HL-60/S4 treated with retinoic acid at 250 ng/mL for 4 days and 3 days (cell line): ENCODE measurements around the gene EYA3.

Experiments
- in situ Hi-C: fragments of 300-500 bp; cut with MboI; formaldehyde crosslinking; loops from 2 replicates; pipeline ENCODE4 v1.7.0; 2022; ENCODE audit warnings: low sequenced_read_pairs

The EYA3 gene

GRCh38 chr1:28112388-28113241 lies 24.2 kb upstream of the EYA3 start:
- in situ Hi-C loops, result no loop called here

DNA sequence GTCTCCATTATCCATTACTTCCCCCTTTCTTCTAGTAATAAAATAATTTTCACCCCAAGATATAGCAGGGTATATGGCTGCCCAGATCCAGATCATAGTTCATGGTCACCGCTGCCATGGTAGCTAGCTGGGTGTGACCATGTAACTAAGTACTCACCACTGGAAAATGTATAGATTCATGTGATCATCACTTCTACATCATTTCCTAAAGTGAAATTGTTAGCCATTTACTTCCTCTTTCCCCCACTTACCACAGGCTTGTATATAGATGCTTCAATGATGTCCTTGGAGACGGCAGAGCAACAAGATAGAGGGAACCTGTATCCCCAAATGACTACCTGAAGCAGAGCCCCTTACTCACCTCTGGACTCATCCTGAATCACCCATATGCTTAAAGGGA lies 22.7 kb upstream of the EYA3 start:
- in situ Hi-C loops, result no loop called here

GRCh38 chr1:28110555-28110954 lies 22.1 kb upstream of the EYA3 start:
- in situ Hi-C loops, result no loop called here

DNA sequence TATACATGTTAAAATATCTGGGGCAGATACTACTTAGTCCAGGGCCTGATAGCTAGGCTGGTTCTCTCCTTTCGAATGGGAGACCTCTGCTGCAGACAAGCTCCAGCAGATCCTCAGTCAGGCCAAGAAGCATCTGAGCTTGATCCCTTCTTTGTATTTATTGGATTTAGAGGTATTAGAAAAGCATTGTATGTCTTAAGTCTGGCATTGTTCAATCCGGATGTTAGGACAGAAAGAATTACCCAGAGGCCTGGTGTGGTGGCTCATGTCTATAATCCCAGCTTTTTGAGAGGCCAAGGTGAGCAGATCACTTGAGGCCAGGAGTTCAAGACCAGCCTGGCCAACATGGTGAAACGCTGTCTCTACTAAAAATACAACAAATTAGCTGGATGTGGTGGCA lies 21.2 kb upstream of the EYA3 start:
- in situ Hi-C loops, result no loop called here

DNA sequence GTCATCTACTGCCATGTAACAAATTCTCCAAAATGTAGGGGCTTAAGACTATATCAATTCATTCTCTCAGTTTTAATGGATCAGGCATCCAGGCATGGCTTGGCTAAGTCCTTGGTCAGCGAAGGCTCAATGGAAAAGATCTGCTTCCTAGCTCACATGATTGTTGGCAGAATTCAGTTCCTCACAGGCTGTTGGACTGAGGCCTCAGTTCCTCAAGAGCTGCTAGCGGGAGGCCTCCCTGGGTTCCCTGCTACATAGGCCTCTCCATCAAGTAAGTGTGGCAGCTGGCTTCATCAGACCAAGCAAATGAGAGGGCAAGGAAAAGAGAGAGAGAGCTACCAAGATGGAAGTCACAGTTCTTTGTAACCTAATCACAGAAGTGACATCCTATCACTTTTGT lies 19.6 kb upstream of the EYA3 start:
- in situ Hi-C loops, result no loop called here

GRCh38 chr1:28104866-28105467 lies 16.6 kb upstream of the EYA3 start:
- in situ Hi-C loops, result no loop called here

GRCh38 chr1:28102189-28102588 lies 13.8 kb upstream of the EYA3 start:
- in situ Hi-C loops, result no loop called here

- in situ Hi-C loops, result no loop called here
These were observed 10.8 kb upstream of the EYA3 start for GRCh38 chr1:28099050-28099769.

GRCh38 chr1:28097100-28097472 lies 8.7 kb upstream of the EYA3 start:
- in situ Hi-C loops, result no loop called here

DNA sequence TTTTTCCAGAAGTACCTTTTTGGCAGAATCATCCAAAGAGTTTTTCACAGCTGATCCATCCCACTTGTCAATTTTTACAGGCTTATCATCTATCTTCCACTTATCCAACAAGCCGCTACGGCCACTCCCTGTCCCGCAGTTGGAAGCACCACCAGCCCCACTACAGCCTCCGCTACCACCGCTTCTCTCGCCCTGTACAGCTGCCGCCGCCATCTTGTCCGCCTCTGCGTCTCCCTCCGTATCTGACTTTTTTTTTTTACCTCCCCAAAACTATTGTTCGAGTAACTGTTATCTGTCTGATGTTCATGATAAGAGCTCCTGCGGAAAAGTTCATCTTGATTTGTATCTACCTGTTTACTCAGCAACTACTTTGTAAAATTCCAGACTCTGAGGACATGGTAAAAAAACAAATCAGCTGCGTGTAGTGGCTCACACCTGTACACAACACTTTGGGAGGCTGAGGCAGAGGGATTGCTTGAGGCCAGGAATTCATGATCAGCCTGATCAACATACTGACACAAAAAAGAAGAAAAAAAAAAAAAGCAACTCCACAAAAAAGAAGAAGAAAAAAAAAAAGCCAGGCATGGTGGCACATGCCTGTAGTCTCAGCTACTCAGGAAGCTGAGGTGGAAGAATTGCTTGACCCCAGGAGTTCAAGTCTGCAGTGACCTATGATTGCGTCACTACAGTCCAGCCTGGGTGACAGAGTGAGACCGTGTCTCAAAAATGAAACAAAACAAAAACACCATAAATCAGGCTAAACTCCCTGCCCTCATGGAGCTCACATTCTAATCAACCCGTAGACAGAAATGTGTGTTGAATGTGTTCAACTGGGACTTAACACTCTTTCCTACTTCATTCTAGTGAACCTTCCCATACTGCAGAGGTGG lies 8.0 kb upstream of the EYA3 start:
- in situ Hi-C loops, result no loop called here

GRCh38 chr1:28091043-28091781 lies 2.8 kb upstream of the EYA3 start:
- in situ Hi-C loops, result no loop called here

DNA sequence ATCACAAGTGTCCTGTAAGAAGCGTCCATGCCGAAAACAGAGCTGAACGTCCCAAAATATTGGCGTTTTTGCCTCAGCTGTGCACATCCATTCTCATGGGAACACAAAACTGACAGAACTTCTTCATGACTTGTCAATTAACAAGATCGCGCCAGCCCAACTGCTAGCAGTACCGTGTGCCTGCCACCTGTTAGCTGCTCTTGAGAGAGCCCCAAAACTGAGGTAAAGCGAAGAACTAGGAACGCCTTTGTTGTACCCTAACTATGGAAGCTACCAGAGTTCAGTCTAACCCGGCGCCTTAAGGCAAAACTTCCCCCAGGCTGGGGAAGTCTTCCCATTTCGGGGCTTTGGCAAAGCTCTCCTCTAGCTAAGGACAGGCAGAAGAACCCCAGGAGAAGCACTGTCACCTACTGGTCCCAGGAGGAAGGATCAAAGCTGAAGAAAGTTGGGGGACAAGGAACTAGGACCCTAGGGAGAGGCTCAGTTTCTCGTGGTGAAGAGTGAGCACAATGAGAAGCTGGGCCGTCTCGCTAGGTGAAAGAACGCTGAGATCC lies 719 bp downstream of the EYA3 start:
- in situ Hi-C loops, result no loop called here

DNA sequence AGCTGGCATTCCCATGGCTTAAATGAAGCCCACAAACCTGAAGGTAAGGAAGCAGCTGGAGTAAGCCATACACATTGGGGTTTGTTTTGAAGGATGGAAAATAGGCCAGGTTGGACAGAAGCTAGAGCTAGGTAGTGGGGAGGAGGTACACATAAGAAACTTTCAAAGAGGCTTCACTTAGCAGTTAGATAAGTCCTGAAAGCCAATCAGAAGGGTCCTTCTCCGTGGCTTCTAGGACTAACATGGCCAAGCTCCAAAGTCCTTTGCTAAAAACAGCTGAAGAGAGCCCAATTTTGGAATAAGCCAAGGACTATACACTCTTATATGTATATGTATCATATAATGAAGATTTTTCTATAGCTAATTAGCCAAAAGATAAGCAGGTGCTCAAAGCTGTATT lies 1.8 kb downstream of the EYA3 start:
- in situ Hi-C loops, result no loop called here

DNA sequence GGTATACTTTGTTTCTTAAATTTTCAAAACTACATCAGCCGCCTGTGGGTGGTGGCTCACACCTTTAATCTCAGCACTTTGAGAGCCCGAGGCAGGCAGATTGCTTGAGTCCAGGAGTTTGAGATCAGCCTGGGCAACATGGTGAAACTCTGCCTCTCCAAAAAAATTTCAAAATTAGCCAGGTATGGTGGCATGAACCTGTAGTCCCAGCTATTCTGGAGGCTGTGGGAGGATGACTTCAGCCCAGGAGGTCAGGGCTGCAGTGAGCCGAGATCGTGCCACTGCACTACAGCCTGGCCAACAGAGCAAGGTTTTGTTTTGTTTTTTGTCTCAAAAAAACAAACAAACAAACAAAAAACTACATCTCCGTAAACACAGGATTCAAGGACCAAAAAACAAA lies 3.3 kb downstream of the EYA3 start:
- in situ Hi-C loops, result no loop called here

- in situ Hi-C loops, result no loop called here
These were observed 4.5 kb downstream of the EYA3 start for GRCh38 chr1:28083876-28084275.

- in situ Hi-C loops, result no loop called here
These were observed 9.5 kb downstream of the EYA3 start for GRCh38 chr1:28078680-28079626.

- in situ Hi-C loops, result no loop called here
These were observed 10.1 kb downstream of the EYA3 start for GRCh38 chr1:28078262-28078661.

GRCh38 chr1:28074892-28075511 lies 13.4 kb downstream of the EYA3 start:
- in situ Hi-C loops, result no loop called here
